ENCODE results near the gene DACH1. TPM values are rescaled to one million over a fixed set of nuclear protein-coding genes. Genes with fewer than 3 reads are reported as not detected.

DACH1 gene
- total and polyA plus RNA-seq, 2 experiments from 2014 or later: 1.3 to 6.5 TPM

- no peaks in the 10 kb centered on the region for H3K9me2 ChIP-seq (replicated peaks; ENCODE audit: insufficient read depth)
- H3K4me1 ChIP-seq (ENCODE audit: insufficient read depth): no peaks in the 10 kb centered on the region
- no peak overlapping the region for H3K4me2 ChIP-seq
- no peaks in the 10 kb centered on the region for H3K36me3 ChIP-seq (replicated peaks; ENCODE audit: insufficient read depth, low read depth)
- WGBS (ENCODE audit: low lambda C conversion rate, missing lambda C conversion rate): 75% methylated on average over 3 of the region's 3 CpGs
- no peak overlapping the region for H2AFZ ChIP-seq
- H3K4me3 ChIP-seq: no peak overlapping the region
- no peak overlapping the region for H3K27ac ChIP-seq
- H3K27me3 ChIP-seq: no peaks in the 10 kb centered on the region
- no peak for DNase-seq (ENCODE audit: low spot score)
- no peaks in the 10 kb centered on the region for H3K9me3 ChIP-seq (ENCODE audit: low read depth)
- no peaks in the 10 kb centered on the region for H3K79me2 ChIP-seq
- H4K20me1 ChIP-seq (ENCODE audit: insufficient read depth, poor library complexity, severe bottlenecking): no peaks in the 10 kb centered on the region
- TF ChIP-seq EZH2 (IDR thresholded peaks at IDR 0.05; ENCODE audit: borderline replicate concordance) (no peak), CTCF (IDR thresholded peaks at IDR 0.05; ENCODE audit: poor library complexity) (no peak), EZH2phosphoT487 (IDR thresholded peaks at IDR 0.05; ENCODE audit: low read depth, severe bottlenecking, unreplicated experiment) (no peak)
Measured at GRCh38 chr13:71399631-71400215, 467.3 kb downstream of the DACH1 start.

DNA sequence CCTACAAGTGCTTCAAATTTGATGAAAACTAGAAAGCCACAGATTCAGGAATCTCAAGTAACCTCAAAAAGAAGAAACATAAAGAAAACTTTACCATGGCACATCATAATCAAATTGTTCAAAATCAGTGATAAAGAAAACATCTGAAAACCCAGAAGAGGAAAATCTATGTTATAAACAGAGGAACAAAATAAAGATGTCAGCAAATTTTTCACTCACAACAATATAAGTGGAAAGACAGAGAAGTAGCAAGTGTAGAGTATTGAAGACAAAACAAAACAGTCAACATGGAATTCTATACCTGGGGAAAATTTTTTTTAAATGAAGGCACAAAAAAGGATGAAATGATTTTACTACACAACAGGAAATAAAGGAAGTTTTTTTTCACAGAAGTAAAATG, 470.9 kb downstream of the DACH1 start:
- no peak for DNase-seq (ENCODE audit: low spot score)
- H4K20me1 ChIP-seq (ENCODE audit: insufficient read depth, poor library complexity, severe bottlenecking): no peaks in the 10 kb centered on the region
- TF ChIP-seq CTCF (IDR thresholded peaks at IDR 0.05; ENCODE audit: poor library complexity) (no peak), EZH2 (IDR thresholded peaks at IDR 0.05; ENCODE audit: borderline replicate concordance) (no peak), EZH2phosphoT487 (IDR thresholded peaks at IDR 0.05; ENCODE audit: low read depth, severe bottlenecking, unreplicated experiment) (no peak)

DNA sequence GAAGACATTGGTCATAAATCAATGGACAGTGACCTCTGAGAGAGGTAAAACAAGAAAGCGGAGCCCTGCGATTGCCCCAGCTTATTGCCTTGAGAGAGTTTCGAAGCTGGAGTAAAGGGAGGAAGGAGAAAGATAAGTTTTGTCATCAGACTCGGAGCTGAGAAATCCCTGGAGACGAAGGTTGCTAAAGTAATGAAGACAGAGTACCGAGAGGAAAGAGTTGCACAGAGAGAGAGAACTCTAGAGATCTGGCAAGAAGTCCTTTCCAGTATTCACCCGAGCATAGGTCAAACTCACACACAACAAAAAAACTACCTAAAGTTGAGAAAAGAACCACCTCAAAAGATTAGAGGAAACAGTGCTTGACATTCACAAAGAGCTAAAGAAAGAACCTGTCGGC, 472.0 kb downstream of the DACH1 start:
- H3K4me2 ChIP-seq: no peak overlapping the region
- no peaks in the 10 kb centered on the region for H3K4me1 ChIP-seq (ENCODE audit: insufficient read depth)
- H3K27me3 ChIP-seq: no peaks in the 10 kb centered on the region
- no peak for TF ChIP-seq CTCF (IDR thresholded peaks at IDR 0.05; ENCODE audit: poor library complexity)
- no peak overlapping the region for H2AFZ ChIP-seq
- H3K9me3 ChIP-seq (ENCODE audit: low read depth): no peaks in the 10 kb centered on the region
- no peak overlapping the region for H3K4me3 ChIP-seq
- H3K79me2 ChIP-seq: no peaks in the 10 kb centered on the region
- DNase-seq (ENCODE audit: low spot score): no peak
- no peaks in the 10 kb centered on the region for H3K9me2 ChIP-seq (replicated peaks; ENCODE audit: insufficient read depth)
- H3K36me3 ChIP-seq (replicated peaks; ENCODE audit: insufficient read depth, low read depth): no peaks in the 10 kb centered on the region
- no peak overlapping the region for H3K27ac ChIP-seq
- 83% methylated on average over 8 of the region's 8 CpGs for WGBS (ENCODE audit: low lambda C conversion rate, missing lambda C conversion rate)
- H4K20me1 ChIP-seq (ENCODE audit: insufficient read depth, poor library complexity, severe bottlenecking): no peaks in the 10 kb centered on the region

More for the DNA sequence above, 470.9 kb downstream of the DACH1 start:
- no peaks in the 10 kb centered on the region for H3K9me2 ChIP-seq (replicated peaks; ENCODE audit: insufficient read depth)
- no peak overlapping the region for H3K4me2 ChIP-seq
- no peaks in the 10 kb centered on the region for H3K36me3 ChIP-seq (replicated peaks; ENCODE audit: insufficient read depth, low read depth)
- no peak overlapping the region for H3K4me3 ChIP-seq
- H2AFZ ChIP-seq: no peak overlapping the region
- H3K4me1 ChIP-seq (ENCODE audit: insufficient read depth): no peaks in the 10 kb centered on the region
- H3K9me3 ChIP-seq (ENCODE audit: low read depth): no peaks in the 10 kb centered on the region
- H3K27me3 ChIP-seq: no peaks in the 10 kb centered on the region
- H3K79me2 ChIP-seq: no peaks in the 10 kb centered on the region
- H3K27ac ChIP-seq: no peak overlapping the region

DNA sequence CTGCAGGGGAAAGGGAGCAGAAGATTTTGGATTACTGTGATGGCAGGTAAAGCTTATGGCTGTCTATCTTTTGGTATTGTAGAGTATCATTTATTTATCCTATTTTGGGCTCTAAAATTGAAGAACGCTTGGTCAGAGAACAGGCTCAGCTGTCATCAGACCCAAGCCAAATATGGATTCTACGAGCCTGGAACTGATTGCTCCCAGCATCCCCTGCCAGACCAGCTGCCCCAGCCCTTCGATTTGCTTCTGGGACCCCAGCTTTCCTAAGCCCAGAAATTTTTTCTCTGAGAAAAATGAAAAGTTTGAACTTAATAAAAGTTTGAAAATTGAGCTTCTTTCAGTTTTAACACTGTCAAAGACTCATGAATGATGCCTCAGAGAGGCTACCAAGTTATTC, 472.8 kb downstream of the DACH1 start:
- Histone ChIP-seq H3K27me3 (no peaks in the 10 kb centered on the region), H3K4me3 (no peak overlapping the region), H3K27ac (no peak overlapping the region), H4K20me1 (ENCODE audit: insufficient read depth, poor library complexity, severe bottlenecking) (no peaks in the 10 kb centered on the region), H3K4me2 (no peak overlapping the region), H3K9me3 (ENCODE audit: low read depth) (no peaks in the 10 kb centered on the region), H3K9me2 (replicated peaks; ENCODE audit: insufficient read depth) (no peaks in the 10 kb centered on the region), H3K79me2 (no peaks in the 10 kb centered on the region), H3K4me1 (ENCODE audit: insufficient read depth) (no peaks in the 10 kb centered on the region), H2AFZ (no peak overlapping the region), H3K36me3 (replicated peaks; ENCODE audit: insufficient read depth, low read depth) (no peaks in the 10 kb centered on the region)
- DNase-seq (ENCODE audit: low spot score): no peak
- 90% methylated on average over 3 of the region's 3 CpGs for WGBS (ENCODE audit: low lambda C conversion rate, missing lambda C conversion rate)
- TF ChIP-seq EZH2 (IDR thresholded peaks at IDR 0.05; ENCODE audit: borderline replicate concordance): no peak

Data from hepatocyte (in vitro differentiated cells).